Measurements from ENCODE around the gene DLX5. TPM values are rescaled to one million over a fixed set of nuclear protein-coding genes. Genes with fewer than 3 reads are reported as not detected.

DLX5 gene
- total and polyA plus RNA-seq, 9 of the 15 experiments (the other 6 are each of a cell fraction or from before 2014, with no cell fraction given) = not detected

- Histone ChIP-seq H3K27me3 (ENCODE audit: control insufficient read depth in 2 of 2, insufficient read depth in 2 of 2, low read length in 2 of 2) (no peaks in the 10 kb centered on the region; a peak in 1 of 5 replicates), H3K4me1 (replicated peaks in 1 of 2; ENCODE audit: control insufficient read depth in 2 of 2, insufficient read depth in 2 of 2, low read length in 2 of 2) (no peaks in the 10 kb centered on the region), H3K79me2 (ENCODE audit: control insufficient read depth, insufficient read depth, low read length) (no peaks in the 10 kb centered on the region), H3K9ac (ENCODE audit: insufficient read depth in 1 of 2, low read depth in 2 of 2, low read length in 2 of 2) (no peak overlapping the region), H3K4me3 (no peak overlapping the region), H3K9me1 (ENCODE audit: control insufficient read depth, insufficient read depth, low read length) (no peaks in the 10 kb centered on the region), H3K4me2 (ENCODE audit: insufficient read depth, low read length) (no peak overlapping the region), H3K9me3 (replicated peaks; ENCODE audit: control insufficient read depth, insufficient read depth, low read depth, low read length) (no peaks in the 10 kb centered on the region), H3K27ac (ENCODE audit: extremely low read depth, low read depth, low read length) (no peak overlapping the region), H3K36me3 (ENCODE audit: control insufficient read depth, insufficient read depth, low read length) (no peaks in the 10 kb centered on the region), H2AFZ (ENCODE audit: low read depth, low read length) (no peak overlapping the region), H4K20me1 (replicated peaks; ENCODE audit: control insufficient read depth, insufficient read depth, low read length) (no peaks in the 10 kb centered on the region)
- TF ChIP-seq MGA (IDR thresholded peaks at IDR 0.05) (no peak), EHMT2 (IDR thresholded peaks at IDR 0.05) (no peak), U2AF1 (optimal IDR thresholded peaks at IDR 0.05; ENCODE audit: low read depth, low read length) (no peak), MAFK (IDR thresholded peaks at IDR 0.05; ENCODE audit: low read length) (no peak), TFE3 (CRISPR knock-in tag; IDR thresholded peaks at IDR 0.05) (no peak), SMARCE1 (IDR thresholded peaks at IDR 0.05) (no peak), SMARCA5 (IDR thresholded peaks at IDR 0.05) (no peak)
- BruUV-seq (replicated peaks) = no TSS peak
- FAIRE-seq (no peak), DNase-seq (ENCODE audit: extremely low read depth in 1 of 4, low spot score in 3 of 4) (no peak), ATAC-seq (no peak)
- intact Hi-C loops (cut with micrococcal nuclease) = loop anchor here (2.0 kb wide), 1 partner anchor 1147 kb away; no protein-coding TSS in a partner anchor
- POLR2A ChIA-PET = no interaction called here
- in situ Hi-C loops (cut with MboI) = no loop called here
- CTCF ChIA-PET (ENCODE audit: low intra/inter-chr PET ratio) = no interaction called here
- WGBS (ENCODE audit: insufficient coverage, low coverage, missing lambda C conversion rate) = 0% methylated on average over 3 of the region's 3 CpGs
These were observed 39.4 kb upstream of the DLX5 start for GRCh38 chr7:97064020-97064419.

All from K562 (cell line).